HEK293 (cell line): ENCODE data around the gene RTN4RL2.

Source experiments
- CTCF ChIA-PET: fragments of 350-600 bp; formaldehyde crosslinking; extraction: SDS; loops from one replicate; lab custom pipeline; 2021; ENCODE audit warnings: antibody characterized with exemption; lab: Yijun Ruan, JAX
- POLR2A ChIA-PET: fragments of 300-600 bp; formaldehyde crosslinking; extraction: SDS; loops from one replicate; lab custom pipeline; 2020; ENCODE audit warnings: antibody characterized with exemption, inconsistent platforms; lab: Yijun Ruan, JAX
- H3K27ac ChIP-seq: fragments of 200-500 bp; sonication (Bioruptor generic); 2 replicates; pipeline ENCODE4 v1.5.1; 2014; ENCODE audit warnings: low read depth, low read length, control low read depth, inconsistent platforms; ENCODE audit errors: extremely low read depth
- H3K36me3 ChIP-seq, 2 experiments: fragments of 200-500 bp in 1 of 2; sonication (Bioruptor generic) in 1 of 2; 1 replicate in 1 of 2; 2 replicates in 1 of 2; pipeline ENCODE4 v1.5.1; 2014 to 2017; ENCODE audit warnings: inconsistent platforms in 2 of 2, low read length in 2 of 2; ENCODE audit not compliant: control insufficient read depth in 2 of 2, insufficient read depth in 1 of 2
- H3K4me1 ChIP-seq: fragments of 200-500 bp; sonication (Bioruptor generic); 2 replicates; pipeline ENCODE4 v1.5.1; 2014; ENCODE audit warnings: mild to moderate bottlenecking, low read length, inconsistent platforms; ENCODE audit not compliant: control insufficient read depth, insufficient read depth
- H3K4me3 ChIP-seq: 2 replicates; pipeline ENCODE4 v1.5.1; 2011; ENCODE audit warnings: low read depth, mild to moderate bottlenecking, control low read depth, low read length, moderate library complexity
- H3K9me3 ChIP-seq: fragments of 200-500 bp; sonication (Bioruptor generic); 2 replicates; pipeline ENCODE4 v1.5.1; 2014; ENCODE audit warnings: low read depth, low read length, inconsistent platforms; ENCODE audit not compliant: control insufficient read depth, insufficient read depth
- BCL11A ChIP-seq: fragments of 450-650 bp; formaldehyde crosslinking; IDR thresholded peaks from 2 replicates; pipeline ENCODE4 v1.5.1; 2016; ENCODE audit warnings: low read depth, missing biosample characterization, missing genetic modification characterization
- FEZF1 ChIP-seq: fragments of 450-650 bp; formaldehyde crosslinking; IDR thresholded peaks from 2 replicates; pipeline ENCODE4 v1.5.1; 2016; ENCODE audit warnings: missing biosample characterization, missing genetic modification characterization
- SP3 ChIP-seq: fragments of 450-650 bp; formaldehyde crosslinking; IDR thresholded peaks from 2 replicates; pipeline ENCODE4 v1.5.1; 2016; ENCODE audit warnings: missing biosample characterization, missing genetic modification characterization
- ZBTB20 ChIP-seq: fragments of 450-650 bp; formaldehyde crosslinking; IDR thresholded peaks from 2 replicates; pipeline ENCODE4 v1.5.1; 2016; ENCODE audit warnings: missing biosample characterization, missing genetic modification characterization
- ZFP69B ChIP-seq: fragments of 450-650 bp; formaldehyde crosslinking; IDR thresholded peaks from 2 replicates; pipeline ENCODE4 v1.5.1; 2016; ENCODE audit warnings: missing biosample characterization, missing genetic modification characterization
- ZNF16 ChIP-seq: fragments of 450-650 bp; formaldehyde crosslinking; IDR thresholded peaks from 2 replicates; pipeline ENCODE4 v1.5.1; 2016; ENCODE audit warnings: low read depth, missing biosample characterization, missing genetic modification characterization
- ZNF2 ChIP-seq: fragments of 450-650 bp; formaldehyde crosslinking; IDR thresholded peaks from 2 replicates; pipeline ENCODE4 v1.5.1; 2016; ENCODE audit warnings: missing biosample characterization, missing genetic modification characterization
- ZNF211 ChIP-seq: fragments of 450-650 bp; formaldehyde crosslinking; IDR thresholded peaks from 2 replicates; pipeline ENCODE4 v1.5.1; 2016; ENCODE audit warnings: low read depth, missing biosample characterization, missing genetic modification characterization
- ZNF274 ChIP-seq, 2 experiments: fragments of 200-500 bp in 1 of 2; fragments of 450-650 bp in 1 of 2; sonication (Bioruptor generic) in 1 of 2; formaldehyde crosslinking in 1 of 2; IDR thresholded peaks; 2 replicates each; pipeline versions ENCODE4 v1.5.1 to v1.6.1; 2014 to 2016; ENCODE audit warnings: borderline replicate concordance in 1 of 2, inconsistent platforms in 1 of 2, low read length in 1 of 2, missing biosample characterization in 1 of 2, missing genetic modification characterization in 1 of 2
- ZNF341 ChIP-seq: fragments of 450-650 bp; formaldehyde crosslinking; IDR thresholded peaks from 2 replicates; pipeline ENCODE4; 2016; ENCODE audit warnings: low read depth, missing biosample characterization, missing genetic modification characterization
- ZNF354C ChIP-seq: fragments of 450-650 bp; formaldehyde crosslinking; IDR thresholded peaks from 2 replicates; pipeline ENCODE4 v1.5.1; 2016; ENCODE audit warnings: missing biosample characterization, missing genetic modification characterization, low read depth, borderline replicate concordance
- ZNF548 ChIP-seq: fragments of 450-650 bp; formaldehyde crosslinking; IDR thresholded peaks from 2 replicates; pipeline ENCODE4 v1.5.1; 2016; ENCODE audit warnings: missing biosample characterization, missing genetic modification characterization
- ZNF549 ChIP-seq: fragments of 450-650 bp; IDR thresholded peaks from 2 replicates; pipeline ENCODE4 v1.5.1; 2018; ENCODE audit warnings: missing biosample characterization, missing genetic modification characterization, mild to moderate bottlenecking, inconsistent platforms, moderate library complexity
- ZNF629 ChIP-seq: fragments of 450-650 bp; formaldehyde crosslinking; IDR thresholded peaks from 2 replicates; pipeline ENCODE4 v1.5.1; 2017; ENCODE audit warnings: missing biosample characterization, missing genetic modification characterization
- ZNF660 ChIP-seq: fragments of 450-650 bp; IDR thresholded peaks from 2 replicates; pipeline ENCODE4 v1.5.1; 2018; ENCODE audit warnings: missing biosample characterization, mild to moderate bottlenecking, missing genetic modification characterization
- ZNF664 ChIP-seq: fragments of 450-650 bp; formaldehyde crosslinking; IDR thresholded peaks from 2 replicates; pipeline ENCODE4 v1.5.1; 2016; ENCODE audit warnings: missing biosample characterization, missing genetic modification characterization
- ZNF76 ChIP-seq: fragments of 450-650 bp; formaldehyde crosslinking; IDR thresholded peaks from 2 replicates; pipeline ENCODE4; 2016; ENCODE audit warnings: low read depth, missing biosample characterization, missing genetic modification characterization, borderline replicate concordance
- TF ChIP-seq, protein P1 (sequence below): fragments of 450-650 bp; formaldehyde crosslinking; IDR thresholded peaks from 2 replicates; pipeline ENCODE4 v1.5.1; 2017; ENCODE audit warnings: missing biosample characterization, mild to moderate bottlenecking, missing genetic modification characterization, moderate library complexity
- TF ChIP-seq, protein P2 (sequence below): fragments of 450-650 bp; formaldehyde crosslinking; IDR thresholded peaks from 2 replicates; pipeline ENCODE4 v1.5.1; 2016; ENCODE audit warnings: missing biosample characterization, missing genetic modification characterization
- TF ChIP-seq, protein P3 (sequence below): fragments of 450-650 bp; formaldehyde crosslinking; IDR thresholded peaks from 2 replicates; pipeline ENCODE4 v1.5.1; 2016; ENCODE audit warnings: missing biosample characterization, missing genetic modification characterization
- TF ChIP-seq, protein P4 (sequence below): fragments of 450-650 bp; formaldehyde crosslinking; IDR thresholded peaks from 2 replicates; pipeline ENCODE4 v1.5.1; 2016; ENCODE audit warnings: missing biosample characterization, missing genetic modification characterization, borderline replicate concordance
- TF ChIP-seq, protein P5 (sequence below): fragments of 450-650 bp; formaldehyde crosslinking; IDR thresholded peaks from 2 replicates; pipeline ENCODE4 v1.5.1; 2016; ENCODE audit warnings: missing biosample characterization, missing genetic modification characterization

Gene RTN4RL2

DNA sequence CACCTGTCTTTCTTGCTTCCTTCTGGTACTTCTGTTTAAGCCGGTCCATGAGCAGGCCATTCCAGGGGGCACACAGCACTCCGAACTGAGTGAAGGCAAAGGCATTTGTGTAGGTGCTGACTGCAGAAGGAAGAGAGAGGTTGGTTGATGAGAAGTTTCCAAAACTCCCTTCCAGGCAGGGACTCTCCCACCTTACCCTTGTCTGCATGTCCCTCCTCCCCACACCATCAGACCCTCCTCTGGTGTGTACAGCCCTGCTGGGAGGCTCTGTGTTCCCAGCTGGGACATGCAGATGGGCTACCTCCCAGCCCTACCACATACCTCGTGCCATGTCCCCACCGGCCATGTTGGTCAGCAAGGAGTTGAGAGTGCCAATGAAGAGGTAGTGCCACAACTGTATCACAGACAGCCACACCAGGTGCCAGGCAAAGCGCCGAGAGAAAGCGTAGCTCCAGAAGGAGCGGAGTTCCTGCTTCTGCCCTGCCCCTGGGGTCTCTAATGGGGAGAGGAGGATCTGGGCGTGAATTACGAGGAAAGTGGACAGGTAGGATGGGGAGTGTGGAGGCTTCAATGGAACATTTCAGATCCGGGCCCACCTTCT is 45.6 kb upstream of the RTN4RL2 start (continued):
- TF ChIP-seq, protein P1, sequence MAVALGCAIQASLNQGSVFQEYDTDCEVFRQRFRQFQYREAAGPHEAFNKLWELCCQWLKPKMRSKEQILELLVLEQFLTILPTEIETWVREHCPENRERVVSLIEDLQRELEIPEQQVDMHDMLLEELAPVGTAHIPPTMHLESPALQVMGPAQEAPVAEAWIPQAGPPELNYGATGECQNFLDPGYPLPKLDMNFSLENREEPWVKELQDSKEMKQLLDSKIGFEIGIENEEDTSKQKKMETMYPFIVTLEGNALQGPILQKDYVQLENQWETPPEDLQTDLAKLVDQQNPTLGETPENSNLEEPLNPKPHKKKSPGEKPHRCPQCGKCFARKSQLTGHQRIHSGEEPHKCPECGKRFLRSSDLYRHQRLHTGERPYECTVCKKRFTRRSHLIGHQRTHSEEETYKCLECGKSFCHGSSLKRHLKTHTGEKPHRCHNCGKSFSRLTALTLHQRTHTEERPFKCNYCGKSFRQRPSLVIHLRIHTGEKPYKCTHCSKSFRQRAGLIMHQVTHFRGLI (tag by site-specific recombination), result no peak
- TF ChIP-seq ZNF274 (IDR thresholded peaks at IDR 0.05; ENCODE audit: low read length), result no peak
- TF ChIP-seq ZNF274 (tag by site-specific recombination; IDR thresholded peaks at IDR 0.05; ENCODE audit: borderline replicate concordance), result no peak
- TF ChIP-seq ZNF548, result no peak
- no peak for TF ChIP-seq ZNF354C (tag by site-specific recombination)
- TF ChIP-seq, protein P2, sequence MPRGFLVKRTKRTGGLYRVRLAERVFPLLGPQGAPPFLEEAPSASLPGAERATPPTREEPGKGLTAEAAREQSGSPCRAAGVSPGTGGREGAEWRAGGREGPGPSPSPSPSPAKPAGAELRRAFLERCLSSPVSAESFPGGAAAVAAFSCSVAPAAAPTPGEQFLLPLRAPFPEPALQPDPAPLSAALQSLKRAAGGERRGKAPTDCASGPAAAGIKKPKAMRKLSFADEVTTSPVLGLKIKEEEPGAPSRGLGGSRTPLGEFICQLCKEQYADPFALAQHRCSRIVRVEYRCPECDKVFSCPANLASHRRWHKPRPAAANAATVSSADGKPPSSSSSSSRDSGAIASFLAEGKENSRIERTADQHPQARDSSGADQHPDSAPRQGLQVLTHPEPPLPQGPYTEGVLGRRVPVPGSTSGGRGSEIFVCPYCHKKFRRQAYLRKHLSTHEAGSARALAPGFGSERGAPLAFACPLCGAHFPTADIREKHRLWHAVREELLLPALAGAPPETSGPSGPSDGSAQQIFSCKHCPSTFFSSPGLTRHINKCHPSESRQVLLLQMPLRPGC (tag by site-specific recombination), result no peak

DNA sequence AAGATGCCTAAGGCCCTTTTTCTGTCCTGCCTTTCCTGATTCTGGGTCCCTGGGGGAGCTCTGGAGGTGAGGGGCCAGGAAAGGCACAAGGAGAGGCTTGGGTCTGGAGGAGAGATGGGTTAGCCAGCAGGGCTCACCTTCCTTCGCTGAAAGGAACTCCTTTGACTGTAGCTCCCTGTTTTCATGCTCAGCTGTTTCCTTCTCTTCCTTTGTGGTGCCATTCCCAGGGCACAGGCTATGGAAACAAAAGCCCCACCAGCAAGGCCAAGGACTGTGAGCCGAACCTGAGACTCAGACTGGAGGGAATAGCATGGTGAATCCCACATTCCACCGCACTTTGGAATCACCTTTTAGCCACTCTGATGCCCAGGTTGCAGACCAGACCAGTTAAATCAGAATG is 43.9 kb upstream of the RTN4RL2 start:
- POLR2A ChIA-PET, result no interaction called here
- Histone ChIP-seq H3K4me3 (no peak overlapping the region), H3K4me1 (no peaks in the 10 kb centered on the region), H3K9me3 (no peaks in the 10 kb centered on the region), H3K27ac (no peak overlapping the region), H3K36me3 (no peaks in the 10 kb centered on the region)
- CTCF ChIA-PET, result interaction anchor here (0.6 kb wide), 1 partner anchor 16 kb away, joined by 3 read pairs; no protein-coding TSS in a partner anchor
- TF ChIP-seq, protein P3, sequence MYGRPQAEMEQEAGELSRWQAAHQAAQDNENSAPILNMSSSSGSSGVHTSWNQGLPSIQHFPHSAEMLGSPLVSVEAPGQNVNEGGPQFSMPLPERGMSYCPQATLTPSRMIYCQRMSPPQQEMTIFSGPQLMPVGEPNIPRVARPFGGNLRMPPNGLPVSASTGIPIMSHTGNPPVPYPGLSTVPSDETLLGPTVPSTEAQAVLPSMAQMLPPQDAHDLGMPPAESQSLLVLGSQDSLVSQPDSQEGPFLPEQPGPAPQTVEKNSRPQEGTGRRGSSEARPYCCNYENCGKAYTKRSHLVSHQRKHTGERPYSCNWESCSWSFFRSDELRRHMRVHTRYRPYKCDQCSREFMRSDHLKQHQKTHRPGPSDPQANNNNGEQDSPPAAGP (tag by site-specific recombination), result no peak
- TF ChIP-seq ZBTB20 (tag by site-specific recombination) (no peak), ZNF629 (no peak), ZNF211 (no peak), BCL11A (no peak), ZNF2 (tag by site-specific recombination) (no peak), SP3 (no peak), ZNF549 (tag by site-specific recombination) (no peak), ZFP69B (tag by site-specific recombination) (no peak), ZNF660 (tag by site-specific recombination) (no peak), FEZF1 (no peak), ZNF664 (tag by site-specific recombination) (no peak), ZNF341 (no peak), ZNF16 (tag by site-specific recombination) (no peak), ZNF76 (tag by site-specific recombination) (no peak)
- TF ChIP-seq, protein P4, sequence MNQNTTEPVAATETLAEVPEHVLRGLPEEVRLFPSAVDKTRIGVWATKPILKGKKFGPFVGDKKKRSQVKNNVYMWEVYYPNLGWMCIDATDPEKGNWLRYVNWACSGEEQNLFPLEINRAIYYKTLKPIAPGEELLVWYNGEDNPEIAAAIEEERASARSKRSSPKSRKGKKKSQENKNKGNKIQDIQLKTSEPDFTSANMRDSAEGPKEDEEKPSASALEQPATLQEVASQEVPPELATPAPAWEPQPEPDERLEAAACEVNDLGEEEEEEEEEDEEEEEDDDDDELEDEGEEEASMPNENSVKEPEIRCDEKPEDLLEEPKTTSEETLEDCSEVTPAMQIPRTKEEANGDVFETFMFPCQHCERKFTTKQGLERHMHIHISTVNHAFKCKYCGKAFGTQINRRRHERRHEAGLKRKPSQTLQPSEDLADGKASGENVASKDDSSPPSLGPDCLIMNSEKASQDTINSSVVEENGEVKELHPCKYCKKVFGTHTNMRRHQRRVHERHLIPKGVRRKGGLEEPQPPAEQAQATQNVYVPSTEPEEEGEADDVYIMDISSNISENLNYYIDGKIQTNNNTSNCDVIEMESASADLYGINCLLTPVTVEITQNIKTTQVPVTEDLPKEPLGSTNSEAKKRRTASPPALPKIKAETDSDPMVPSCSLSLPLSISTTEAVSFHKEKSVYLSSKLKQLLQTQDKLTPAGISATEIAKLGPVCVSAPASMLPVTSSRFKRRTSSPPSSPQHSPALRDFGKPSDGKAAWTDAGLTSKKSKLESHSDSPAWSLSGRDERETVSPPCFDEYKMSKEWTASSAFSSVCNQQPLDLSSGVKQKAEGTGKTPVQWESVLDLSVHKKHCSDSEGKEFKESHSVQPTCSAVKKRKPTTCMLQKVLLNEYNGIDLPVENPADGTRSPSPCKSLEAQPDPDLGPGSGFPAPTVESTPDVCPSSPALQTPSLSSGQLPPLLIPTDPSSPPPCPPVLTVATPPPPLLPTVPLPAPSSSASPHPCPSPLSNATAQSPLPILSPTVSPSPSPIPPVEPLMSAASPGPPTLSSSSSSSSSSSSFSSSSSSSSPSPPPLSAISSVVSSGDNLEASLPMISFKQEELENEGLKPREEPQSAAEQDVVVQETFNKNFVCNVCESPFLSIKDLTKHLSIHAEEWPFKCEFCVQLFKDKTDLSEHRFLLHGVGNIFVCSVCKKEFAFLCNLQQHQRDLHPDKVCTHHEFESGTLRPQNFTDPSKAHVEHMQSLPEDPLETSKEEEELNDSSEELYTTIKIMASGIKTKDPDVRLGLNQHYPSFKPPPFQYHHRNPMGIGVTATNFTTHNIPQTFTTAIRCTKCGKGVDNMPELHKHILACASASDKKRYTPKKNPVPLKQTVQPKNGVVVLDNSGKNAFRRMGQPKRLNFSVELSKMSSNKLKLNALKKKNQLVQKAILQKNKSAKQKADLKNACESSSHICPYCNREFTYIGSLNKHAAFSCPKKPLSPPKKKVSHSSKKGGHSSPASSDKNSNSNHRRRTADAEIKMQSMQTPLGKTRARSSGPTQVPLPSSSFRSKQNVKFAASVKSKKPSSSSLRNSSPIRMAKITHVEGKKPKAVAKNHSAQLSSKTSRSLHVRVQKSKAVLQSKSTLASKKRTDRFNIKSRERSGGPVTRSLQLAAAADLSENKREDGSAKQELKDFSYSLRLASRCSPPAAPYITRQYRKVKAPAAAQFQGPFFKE, result no peak
- TF ChIP-seq, protein P5, sequence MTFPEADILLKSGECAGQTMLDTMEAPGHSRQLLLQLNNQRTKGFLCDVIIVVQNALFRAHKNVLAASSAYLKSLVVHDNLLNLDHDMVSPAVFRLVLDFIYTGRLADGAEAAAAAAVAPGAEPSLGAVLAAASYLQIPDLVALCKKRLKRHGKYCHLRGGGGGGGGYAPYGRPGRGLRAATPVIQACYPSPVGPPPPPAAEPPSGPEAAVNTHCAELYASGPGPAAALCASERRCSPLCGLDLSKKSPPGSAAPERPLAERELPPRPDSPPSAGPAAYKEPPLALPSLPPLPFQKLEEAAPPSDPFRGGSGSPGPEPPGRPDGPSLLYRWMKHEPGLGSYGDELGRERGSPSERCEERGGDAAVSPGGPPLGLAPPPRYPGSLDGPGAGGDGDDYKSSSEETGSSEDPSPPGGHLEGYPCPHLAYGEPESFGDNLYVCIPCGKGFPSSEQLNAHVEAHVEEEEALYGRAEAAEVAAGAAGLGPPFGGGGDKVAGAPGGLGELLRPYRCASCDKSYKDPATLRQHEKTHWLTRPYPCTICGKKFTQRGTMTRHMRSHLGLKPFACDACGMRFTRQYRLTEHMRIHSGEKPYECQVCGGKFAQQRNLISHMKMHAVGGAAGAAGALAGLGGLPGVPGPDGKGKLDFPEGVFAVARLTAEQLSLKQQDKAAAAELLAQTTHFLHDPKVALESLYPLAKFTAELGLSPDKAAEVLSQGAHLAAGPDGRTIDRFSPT (tag by site-specific recombination), result no peak
